KBM-7 (cell line): ENCODE data around the gene LRRC46.

ENCODE experiments used
- DNase-seq: peaks from one replicate; pipeline ENCODE4 v3.0.0-alpha.2; 2015
- in situ Hi-C: fragments of 300-500 bp; cut with MboI; formaldehyde crosslinking; loops from 2 replicates; pipeline ENCODE4 v1.14.3; 2020; ENCODE audit warnings: low sequenced_read_pairs, low pct_unique_long_range_greater_than_20kb, mixed read lengths

Gene LRRC46

DNA sequence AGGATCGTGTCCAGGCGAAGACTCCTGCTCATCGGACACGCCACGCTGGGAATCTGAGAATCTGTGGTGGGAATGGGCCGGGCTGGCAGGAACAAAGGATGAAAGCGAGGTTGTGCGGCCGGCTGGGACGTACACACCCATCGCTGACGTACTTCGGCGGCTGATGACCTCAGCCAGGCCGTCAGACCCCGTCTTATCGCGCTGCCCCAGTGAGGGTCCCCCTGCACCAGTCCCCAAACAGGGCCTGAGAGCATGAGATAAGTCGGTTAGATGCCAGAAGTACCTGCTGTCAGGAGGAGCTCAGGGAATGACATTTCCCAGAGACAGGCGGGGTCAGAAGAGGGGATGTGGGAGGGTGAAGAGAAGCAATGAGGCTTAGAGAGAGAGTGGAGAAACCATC, 35.5 kb downstream of the LRRC46 start:
- in situ Hi-C loops = no loop called here

DNA sequence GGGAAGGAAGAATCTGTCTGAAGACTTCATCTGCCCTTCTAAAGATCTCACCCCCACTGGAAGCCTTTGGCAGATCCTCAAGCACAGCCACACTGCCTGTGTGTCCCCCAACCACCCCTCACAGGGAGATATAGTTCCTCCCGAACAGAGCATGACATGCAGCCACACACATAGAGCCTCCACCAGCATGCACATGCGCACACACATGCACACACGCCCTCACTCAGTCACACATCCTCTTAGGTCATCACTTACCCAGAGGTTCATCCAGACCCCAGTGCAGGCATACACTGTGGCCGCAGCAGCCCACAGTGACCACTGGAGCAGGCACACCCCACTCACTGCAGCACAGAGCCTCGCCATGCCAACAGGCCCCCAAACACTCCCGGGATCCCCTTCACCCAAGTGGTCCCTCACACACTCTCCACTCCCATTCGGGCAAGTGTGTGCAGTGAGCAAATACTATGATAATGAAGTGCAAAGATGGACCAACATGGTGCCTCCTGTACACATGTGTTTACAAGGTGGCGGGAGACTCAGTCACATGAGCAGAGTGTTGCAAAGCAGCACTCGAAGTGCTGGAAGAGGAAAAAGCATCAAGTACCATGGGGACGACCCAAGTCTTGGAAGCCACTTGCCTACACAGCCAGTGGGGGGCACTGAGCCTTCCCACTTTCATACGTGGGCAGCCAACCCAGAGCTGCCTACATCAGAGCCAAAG, 36.5 kb downstream of the LRRC46 start:
- in situ Hi-C loops = no loop called here
- DNase-seq = no peak

More for the DNA sequence above, 35.5 kb downstream of the LRRC46 start:
- DNase-seq = no peak

DNA sequence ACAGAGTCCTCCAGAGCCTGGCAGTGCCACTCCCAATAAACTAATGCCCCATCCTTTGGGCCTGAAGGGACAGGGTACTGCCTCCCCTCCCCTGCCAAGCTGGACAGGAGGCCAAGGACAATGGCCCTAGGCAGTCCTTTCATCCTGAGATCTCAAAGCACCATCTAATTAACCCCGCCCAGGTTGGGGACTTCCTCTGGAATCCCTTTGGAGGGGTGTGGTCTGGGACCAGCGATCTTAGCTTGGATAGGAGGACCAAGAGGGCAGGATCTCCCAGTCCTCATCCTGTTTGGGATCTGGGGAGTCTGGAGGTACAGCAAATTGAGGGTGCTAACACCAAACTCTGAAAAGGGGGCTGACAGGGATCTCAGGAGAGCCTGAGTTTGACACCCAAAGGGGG, 37.6 kb downstream of the LRRC46 start:
- in situ Hi-C loops = no loop called here
- DNase-seq = no peak

DNA sequence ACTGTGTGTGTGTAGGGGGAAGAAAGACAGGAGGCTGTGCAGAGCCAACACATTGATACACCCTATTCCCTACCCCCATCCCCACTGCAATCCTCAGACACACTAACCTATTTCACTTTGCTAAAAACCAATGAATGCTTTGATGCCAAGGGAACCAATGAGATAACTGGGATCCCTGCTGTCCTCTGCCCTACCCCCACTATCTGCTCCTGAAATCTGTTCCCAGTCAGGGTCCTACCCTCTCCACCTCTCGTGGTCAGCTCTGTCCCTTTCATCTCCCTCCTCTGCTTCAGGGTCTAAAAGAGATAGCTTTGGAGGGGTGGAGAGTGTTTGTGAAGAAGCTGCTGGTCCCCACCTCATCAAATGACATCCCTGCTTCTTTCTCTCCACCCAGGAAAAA, 38.6 kb downstream of the LRRC46 start:
- no peak for DNase-seq
- in situ Hi-C loops = no loop called here

DNA sequence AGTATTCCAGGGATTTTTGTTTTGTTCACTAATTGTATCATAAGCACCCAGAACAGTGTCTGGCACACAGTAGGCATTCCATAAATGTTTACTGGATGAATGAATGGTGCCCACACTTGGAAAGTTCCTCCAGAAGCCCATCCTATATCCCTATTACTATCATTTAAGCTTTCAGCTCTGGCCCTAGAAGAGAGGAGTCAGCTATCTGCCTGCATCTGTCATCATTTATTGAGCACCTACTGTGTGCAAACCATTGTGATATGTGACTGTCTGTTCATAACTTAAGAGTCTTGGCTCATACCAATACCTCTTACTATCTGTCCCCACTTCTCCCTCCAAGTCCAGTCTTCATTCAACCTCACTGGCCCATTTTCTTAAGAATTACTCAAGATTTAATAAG, 39.6 kb downstream of the LRRC46 start:
- in situ Hi-C loops = no loop called here
- DNase-seq = no peak

DNA sequence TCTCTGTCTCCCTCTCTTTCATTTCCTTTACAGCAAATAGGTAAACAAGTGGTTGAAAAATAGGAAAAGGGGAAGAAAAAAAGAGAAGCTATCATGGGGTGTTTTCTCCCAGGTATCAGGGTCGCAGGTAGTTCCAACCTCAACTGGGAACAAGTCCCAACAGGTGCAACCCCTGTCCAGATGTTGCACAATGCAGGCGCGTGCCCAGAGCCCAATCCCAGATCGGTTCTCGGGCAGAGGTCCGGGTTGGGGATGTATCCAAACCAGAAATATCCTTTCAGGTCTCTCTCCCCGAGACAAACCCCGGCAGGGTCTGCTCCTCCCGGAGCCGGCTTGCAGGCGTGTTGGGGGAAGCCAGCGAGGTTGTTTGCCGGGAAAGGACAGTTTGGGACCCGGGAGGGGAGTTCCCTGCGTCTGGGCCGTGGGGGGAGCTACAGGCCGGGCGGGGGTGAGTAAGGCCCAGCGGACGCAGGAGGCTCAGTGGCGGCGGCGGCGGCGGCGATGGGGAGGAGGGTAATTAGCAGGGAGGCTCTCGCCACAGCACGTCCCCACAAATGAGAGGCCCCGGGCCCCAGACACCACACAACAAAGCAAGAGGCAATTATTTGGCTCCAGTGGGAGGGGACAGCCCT, 40.7 kb downstream of the LRRC46 start:
- DNase-seq = no peak
- in situ Hi-C loops = no loop called here

DNA sequence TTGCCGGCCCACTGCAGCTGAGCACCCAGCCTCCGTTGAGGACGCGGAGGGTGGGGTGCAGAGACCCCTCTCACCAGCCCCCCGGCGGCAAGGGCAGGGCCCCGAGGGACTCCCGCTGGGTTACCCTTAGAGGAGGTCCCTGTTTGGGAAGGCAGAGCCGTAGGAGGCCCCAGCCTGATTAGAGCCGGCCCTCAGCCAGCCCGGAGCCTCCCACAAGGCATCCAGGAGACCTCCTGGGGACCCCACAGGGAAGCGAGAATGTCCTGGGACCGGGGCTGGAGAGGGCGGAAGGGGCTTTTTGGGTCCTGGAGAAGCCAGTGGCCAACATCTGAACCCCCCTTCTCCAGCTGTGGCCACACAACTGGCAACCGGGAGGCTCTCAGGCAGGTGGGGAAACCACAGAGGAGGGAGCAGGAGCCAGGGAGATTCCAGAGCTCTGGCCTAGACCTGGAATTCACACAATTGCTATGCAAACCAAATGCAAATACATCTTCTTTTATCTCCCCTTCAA, 41.2 kb downstream of the LRRC46 start:
- in situ Hi-C loops = no loop called here
- no peak for DNase-seq

DNA sequence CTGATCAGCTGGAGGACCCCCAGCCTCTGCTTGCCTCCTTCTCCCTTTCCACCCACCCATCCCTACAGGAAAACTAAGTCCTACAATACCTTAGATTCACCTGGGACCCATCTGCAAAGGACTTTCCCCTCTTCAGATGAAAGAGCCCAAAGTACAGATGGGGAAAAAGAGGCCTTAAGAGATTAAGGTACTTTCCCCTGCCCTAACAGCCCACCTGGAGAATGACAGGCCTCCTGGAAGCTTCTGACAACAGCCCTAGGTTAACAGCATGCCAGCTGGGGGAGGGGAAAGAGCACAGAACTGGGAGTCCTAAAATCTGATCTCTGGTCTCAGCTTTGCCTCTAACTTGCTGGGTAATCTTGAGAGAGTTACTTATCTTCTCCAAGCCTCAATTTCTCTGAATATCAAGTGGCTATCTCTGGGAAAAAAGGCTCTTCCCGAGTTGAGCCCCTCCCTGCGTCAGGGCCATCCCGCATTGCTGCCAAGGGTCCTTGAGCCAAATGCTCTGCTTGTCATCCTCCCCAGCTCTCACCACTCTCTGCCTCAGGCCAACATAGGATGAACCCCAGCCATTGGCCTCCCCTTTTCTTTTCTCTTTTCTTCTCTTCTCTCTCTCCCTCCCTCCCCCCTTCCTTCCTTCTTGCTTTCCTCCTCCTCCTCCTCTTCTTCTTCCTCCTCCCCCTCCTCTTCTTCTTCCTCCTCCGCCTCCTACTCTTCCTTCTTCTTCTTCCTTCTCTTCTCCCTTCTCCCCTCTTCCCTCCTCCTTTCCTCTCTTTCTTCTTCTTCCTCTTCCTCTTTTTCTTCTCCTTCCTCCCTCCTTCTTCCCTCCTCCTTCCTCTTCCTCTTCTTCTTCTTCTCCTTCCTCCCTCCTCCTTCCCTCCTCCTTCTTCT, 42.0 kb downstream of the LRRC46 start:
- in situ Hi-C loops = no loop called here
- no peak for DNase-seq

DNA sequence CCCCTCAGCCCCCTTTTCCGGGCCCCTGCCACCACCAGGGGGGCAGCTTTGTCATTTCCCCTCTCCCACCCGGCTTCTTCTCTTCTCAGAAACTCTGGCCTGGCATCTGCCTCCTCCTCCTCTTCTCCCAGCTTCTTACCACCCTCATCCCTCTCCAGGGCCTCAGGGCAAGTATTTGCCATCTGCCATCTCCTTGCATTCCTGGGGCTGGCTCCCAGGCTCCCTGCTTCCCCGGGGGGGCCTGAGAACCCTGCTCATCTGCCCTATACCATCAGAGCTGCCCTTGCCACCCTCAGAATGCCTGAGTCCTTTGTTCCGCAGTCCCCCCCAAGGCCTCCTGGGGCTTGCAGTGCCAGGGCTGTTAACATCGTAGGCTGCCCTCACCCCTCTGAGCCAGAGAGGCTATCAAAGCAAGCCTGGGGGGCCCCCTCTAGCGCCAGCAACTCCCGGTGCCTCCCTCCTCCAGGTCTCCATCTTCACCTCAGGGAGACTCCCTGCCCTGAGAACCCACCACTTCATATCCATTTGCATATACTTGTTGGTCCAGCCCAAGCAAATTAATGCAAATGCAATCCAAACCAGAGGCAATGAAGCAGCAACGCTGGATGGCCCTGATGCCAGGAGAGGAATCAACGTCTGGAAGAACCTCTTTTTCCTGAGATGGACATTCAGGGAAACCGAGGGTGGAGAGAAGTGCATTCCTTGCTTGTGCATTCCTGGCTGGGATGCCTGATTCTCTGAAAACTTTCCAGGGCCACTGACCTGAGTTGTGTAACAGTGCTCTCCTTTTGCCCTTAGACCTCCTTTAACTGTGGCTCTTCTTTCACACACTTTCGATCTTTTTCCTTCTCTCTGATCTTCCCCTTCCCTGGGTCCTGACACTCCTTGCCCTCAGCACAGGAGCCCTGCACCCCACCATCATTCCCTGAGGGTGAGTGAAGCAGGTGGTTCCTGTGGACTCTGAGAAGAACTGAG, 43.8 kb downstream of the LRRC46 start:
- in situ Hi-C loops = no loop called here
- no peak for DNase-seq

DNA sequence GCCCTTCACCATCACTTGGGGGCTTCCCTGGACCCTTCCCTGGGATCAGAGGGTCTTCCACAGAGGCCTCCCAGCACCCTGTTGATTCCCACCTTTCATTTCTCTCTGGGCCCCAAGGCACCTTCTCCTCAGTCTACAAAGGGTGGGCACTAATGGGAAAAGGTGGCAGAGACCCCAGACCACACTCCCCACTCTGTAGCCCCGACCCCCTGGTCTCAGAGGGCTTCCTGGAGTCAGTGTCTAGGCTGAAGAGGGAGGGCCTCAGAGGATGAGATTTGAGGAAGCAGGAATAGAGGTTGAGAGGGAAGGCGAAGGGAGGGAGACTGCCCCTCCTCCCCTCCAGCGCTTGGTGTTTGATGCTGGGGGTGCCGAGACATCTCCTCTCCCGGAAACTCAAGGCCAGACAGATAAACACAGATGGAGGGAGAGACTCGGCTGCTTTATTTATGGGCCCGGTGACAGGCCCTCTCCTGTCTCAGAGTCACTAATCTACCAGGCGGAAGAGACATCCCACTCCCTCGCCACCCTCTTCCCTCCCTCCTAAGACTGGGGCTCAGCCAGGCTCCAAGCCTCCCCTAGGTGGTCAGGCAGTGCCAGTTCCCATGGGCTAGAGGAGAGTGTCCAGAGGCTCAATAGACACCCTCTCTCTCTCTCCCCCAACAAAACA, 46.0 kb downstream of the LRRC46 start:
- DNase-seq = peak; percentile 79
- in situ Hi-C loops = no loop called here

DNA sequence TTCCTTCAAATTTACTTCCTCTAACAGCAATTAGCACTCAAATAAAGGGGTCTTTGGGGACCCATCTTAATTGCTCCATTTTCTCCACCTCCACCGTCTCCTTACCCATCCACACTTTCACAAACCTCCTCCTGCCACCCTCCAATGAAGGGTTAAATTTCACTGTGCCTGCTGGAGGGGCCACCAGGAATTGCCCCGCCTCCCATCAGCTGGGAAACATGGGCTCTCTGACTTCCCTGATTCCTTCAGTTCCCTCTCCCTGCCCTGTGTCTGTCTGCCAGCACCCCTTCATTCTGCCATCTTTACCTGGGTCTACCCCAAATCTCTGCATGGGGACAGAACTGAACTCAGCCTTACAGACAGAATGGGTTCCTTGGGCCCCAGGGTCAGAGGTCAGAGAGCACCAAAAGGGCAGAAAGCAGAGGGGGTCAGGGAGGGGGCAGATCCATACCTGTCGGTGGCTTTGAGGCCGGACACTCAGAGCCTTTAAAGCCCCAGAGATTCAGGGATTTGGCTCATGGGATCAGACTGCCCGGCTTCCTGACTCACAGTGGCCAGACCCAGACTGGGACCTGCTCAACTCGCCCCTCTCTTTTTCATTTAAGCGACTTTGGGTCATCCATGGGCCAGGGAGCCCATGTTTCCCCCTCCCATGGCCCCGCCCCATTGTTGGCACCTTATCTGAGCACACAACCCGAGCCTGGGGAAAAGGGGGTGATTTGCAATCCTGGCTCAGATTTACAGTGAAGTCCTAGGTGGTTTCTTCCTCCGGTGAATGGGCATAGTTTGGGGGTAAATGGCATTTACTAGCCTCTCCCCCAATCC, 46.9 kb downstream of the LRRC46 start:
- in situ Hi-C loops = no loop called here
- DNase-seq = no peak

DNA sequence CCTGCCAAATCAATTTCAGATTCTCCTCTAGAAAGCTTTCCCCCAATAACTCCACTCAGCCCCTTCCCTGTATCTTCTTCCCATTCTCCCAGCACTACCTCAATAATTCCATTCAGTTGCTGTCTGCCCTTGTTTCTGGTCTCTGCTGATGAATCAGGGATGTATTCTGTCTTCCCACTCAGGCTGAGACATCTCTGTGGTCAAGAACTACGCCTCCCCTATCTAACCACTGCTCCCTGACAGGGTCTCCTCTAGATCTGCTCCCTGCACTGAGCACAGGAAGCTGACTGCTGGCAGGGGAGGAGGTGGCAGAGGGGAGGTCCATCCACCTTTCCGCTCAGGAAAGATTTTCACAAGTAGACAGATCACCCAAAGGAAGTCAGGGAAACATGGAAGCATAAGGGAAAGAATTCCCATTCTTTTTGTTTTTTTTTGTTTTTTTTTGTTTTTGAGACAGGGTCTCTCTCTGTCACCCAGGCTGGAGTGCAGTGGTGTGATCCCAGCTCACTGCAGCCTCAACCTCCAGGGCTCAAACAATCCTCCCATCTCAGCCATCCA, 47.6 kb downstream of the LRRC46 start:
- in situ Hi-C loops = no loop called here
- no peak for DNase-seq

DNA sequence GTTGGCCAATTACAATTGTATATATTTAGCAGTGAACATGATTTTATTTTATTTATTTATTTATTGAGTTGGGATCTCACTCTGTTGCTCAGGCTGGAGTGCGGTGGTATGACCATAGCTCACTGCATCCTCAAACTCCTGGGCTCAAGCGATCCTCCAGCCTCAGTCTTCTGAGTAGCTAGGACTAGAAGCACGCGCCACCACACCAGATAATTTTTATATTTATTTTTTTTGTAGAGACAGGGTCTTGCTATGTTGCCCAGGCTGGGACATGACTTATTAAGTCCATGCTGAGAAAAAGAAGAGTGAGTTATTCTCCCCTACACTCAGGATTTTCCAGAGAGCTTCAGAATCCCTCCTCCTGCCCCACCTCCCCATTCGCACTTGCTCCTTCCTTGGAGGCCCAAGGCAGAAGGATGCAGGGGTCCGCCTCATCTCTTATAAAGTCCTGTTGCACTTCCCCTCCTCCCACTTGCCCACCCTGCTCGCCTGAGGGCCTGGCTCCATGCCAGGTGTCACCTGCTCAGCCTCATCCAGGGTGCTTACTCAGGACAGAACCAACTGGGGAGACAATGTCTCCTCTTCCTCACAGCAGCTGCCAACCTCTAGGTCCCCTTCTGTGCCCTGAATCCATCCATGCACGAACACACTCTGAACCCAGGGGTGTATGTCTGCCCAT, 48.4 kb downstream of the LRRC46 start:
- in situ Hi-C loops = no loop called here
- no peak for DNase-seq

DNA sequence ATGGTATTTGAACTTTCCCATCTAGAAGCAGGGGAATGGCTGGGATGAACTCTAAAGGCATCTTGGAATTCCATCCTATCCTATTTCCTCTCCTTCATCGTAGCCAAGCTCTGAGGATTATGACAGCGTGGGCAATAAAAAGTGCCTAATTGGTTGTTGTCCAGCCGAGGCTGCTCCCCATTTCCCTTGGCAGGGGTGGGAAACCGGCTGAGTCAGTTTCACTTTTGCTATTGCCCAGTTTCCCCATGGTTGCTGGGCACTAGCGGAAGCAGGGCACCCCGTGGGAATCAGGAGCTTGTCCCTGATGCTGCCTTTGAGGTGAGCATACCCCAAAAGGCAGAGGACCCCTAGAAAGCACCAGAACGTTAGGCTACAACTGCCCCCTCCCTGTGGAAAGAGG, 50.8 kb downstream of the LRRC46 start:
- no peak for DNase-seq
- in situ Hi-C loops = no loop called here

DNA sequence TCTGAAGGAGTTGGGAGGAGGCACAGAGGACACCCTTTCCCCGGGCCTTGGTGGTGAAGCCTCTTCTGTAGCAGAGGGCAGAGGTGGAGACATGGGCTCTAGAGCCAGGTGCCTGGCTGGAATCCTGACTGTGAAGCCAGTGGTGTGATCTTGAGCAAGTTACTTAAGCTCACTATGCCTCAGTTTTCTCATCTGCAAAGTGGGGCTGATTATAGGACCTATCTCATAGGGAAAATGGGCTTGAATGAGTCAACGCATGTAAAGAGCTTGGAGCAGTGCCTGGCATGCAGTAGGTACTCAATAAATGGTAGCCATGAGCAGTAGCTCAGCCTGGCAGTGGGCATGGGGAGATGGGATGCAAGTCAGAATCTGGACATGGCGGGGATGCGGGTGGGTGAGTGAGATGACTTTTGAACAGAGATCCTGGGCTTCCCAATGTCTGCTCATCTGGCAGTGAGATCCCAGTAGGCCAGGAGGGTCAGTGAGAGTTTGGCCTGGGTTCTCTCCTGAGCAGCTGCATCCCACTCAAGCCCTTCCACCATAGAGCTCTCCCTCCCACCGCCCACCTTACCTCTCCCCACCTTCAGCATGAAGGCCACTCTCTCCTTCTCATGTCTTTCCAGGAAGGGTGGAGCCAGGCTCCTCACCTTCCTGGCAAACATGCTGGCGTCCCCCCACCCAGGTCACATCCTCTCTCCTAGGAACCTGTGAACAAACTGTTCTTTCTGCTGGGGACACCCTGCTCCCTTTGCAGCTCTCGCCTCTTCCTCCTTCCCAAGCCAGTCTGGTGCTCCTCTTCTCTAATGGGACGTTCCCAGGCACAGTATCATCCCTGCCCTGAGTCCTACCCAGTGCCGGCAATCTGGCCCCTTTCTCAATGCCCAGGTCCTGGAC, 51.5 kb downstream of the LRRC46 start:
- in situ Hi-C loops = no loop called here
- no peak for DNase-seq
